SK-N-SH (cell line): ENCODE data around the gene SMNDC1. TPM values are rescaled to one million over a fixed set of nuclear protein-coding genes. Genes with fewer than 3 reads are reported as not detected.

Source experiments
- CTCF ChIA-PET: fragments of 300-600, 350-600 bp; formaldehyde crosslinking; extraction: SDS; loops from one replicate; lab custom pipeline; 2021; lab: Yijun Ruan, JAX
- POLR2A ChIA-PET: fragments of 350-600 bp; sonication (Branson Sonifier 250); formaldehyde crosslinking; extraction: SDS; loops from one replicate; lab custom pipeline; 2020; ENCODE audit warnings: antibody characterized with exemption, inconsistent platforms; lab: Yijun Ruan, JAX
- DNase-seq: peaks from one replicate; pipeline ENCODE4 v3.0.0; 2012
- H2AFZ ChIP-seq: fragments of 200-600 bp; sonication (generic); 2 replicates; pipeline ENCODE4 v1.8.1; 2016; ENCODE audit warnings: antibody characterized with exemption, mild to moderate bottlenecking, low read depth
- H3F3A ChIP-seq: fragments of 200-600 bp; sonication (generic); replicated peaks from 2 replicates; pipeline ENCODE3; 2016; ENCODE audit warnings: antibody characterized with exemption, mild to moderate bottlenecking; ENCODE audit not compliant: insufficient read depth
- H3K27ac ChIP-seq, 2 experiments: fragments of 200-500 bp in 1 of 2; fragments of 200-600 bp in 1 of 2; sonication (Bioruptor generic) in 1 of 2; sonication (generic), shearing (Covaris generic) in 1 of 2; 2 replicates each; pipeline versions ENCODE4 v1.5.1 to v1.6.1; 2014 to 2016; ENCODE audit warnings: low read depth in 2 of 2, inconsistent platforms in 1 of 2, low read length in 1 of 2, mild to moderate bottlenecking in 1 of 2, mixed read lengths in 1 of 2
- H3K27me3 ChIP-seq: fragments of 200-600 bp; sonication (generic), shearing (Covaris generic); 2 replicates; pipeline ENCODE4 v1.6.1; 2016; ENCODE audit warnings: mixed run types; ENCODE audit not compliant: insufficient read depth
- H3K36me3 ChIP-seq, 2 experiments: fragments of 200-500 bp in 1 of 2; fragments of 200-600 bp in 1 of 2; sonication (Bioruptor generic) in 1 of 2; sonication (generic) in 1 of 2; replicated peaks in 1 of 2; 2 replicates each; pipeline versions ENCODE3 to v1.5.1; 2014 to 2016; ENCODE audit warnings: low read length in 1 of 2, mild to moderate bottlenecking in 1 of 2; ENCODE audit not compliant: insufficient read depth in 2 of 2, control insufficient read depth in 1 of 2
- H3K4me1 ChIP-seq, 2 experiments: fragments of 200-500 bp in 1 of 2; fragments of 200-600 bp in 1 of 2; sonication (Bioruptor generic) in 1 of 2; sonication (generic), shearing (Covaris generic) in 1 of 2; 2 replicates each; pipeline versions ENCODE4 v1.5.1 to v1.6.1; 2014 to 2016; ENCODE audit warnings: low read depth in 1 of 2, low read length in 1 of 2, mixed run types in 1 of 2; ENCODE audit not compliant: insufficient read depth in 2 of 2, control insufficient read depth in 1 of 2
- H3K4me2 ChIP-seq: fragments of 200-600 bp; sonication (generic), shearing (Covaris generic); 2 replicates; pipeline ENCODE4 v1.6.1; 2017; ENCODE audit warnings: mixed run types
- H3K4me3 ChIP-seq, 2 experiments: fragments of 200-500 bp in 1 of 2; fragments of 200-600 bp in 1 of 2; sonication (Bioruptor generic) in 1 of 2; sonication (generic), shearing (Covaris generic) in 1 of 2; 2 replicates each; pipeline versions ENCODE4 v1.5.1 to v1.8.1; 2014 to 2016; ENCODE audit warnings: low read depth in 2 of 2, inconsistent platforms in 1 of 2, low read length in 1 of 2, mild to moderate bottlenecking in 1 of 2, mixed read lengths in 1 of 2, moderate library complexity in 1 of 2
- H3K79me2 ChIP-seq: fragments of 200-600 bp; sonication (generic); 2 replicates; pipeline ENCODE4 v1.8.1; 2017; ENCODE audit warnings: mild to moderate bottlenecking; ENCODE audit not compliant: insufficient read depth
- H3K9ac ChIP-seq: fragments of 200-600 bp; sonication (generic); 2 replicates; pipeline ENCODE4 v1.6.1; 2017; ENCODE audit warnings: mixed run types
- H3K9me2 ChIP-seq: fragments of 200-600 bp; sonication (generic); 2 replicates; pipeline ENCODE4 v1.6.1; 2017; ENCODE audit warnings: mixed run types
- H3K9me3 ChIP-seq: fragments of 200-600 bp; sonication (generic); 2 replicates; pipeline ENCODE4 v1.6.1; 2017; ENCODE audit warnings: mixed run types, mild to moderate bottlenecking, moderate library complexity
- H4K20me1 ChIP-seq: fragments of 200-600 bp; sonication (generic); 2 replicates; pipeline ENCODE4 v1.6.1; 2017; ENCODE audit warnings: mild to moderate bottlenecking, mixed run types; ENCODE audit not compliant: insufficient read depth
- CHD2 ChIP-seq: fragments of 150-350 bp; IDR thresholded peaks from 2 replicates; pipeline ENCODE4 v1.6.1; 2018; ENCODE audit warnings: low read length; ENCODE audit not compliant: partially characterized antibody
- CTCF ChIP-seq: fragments of 200-600 bp; sonication (generic); IDR thresholded peaks from 2 replicates; pipeline ENCODE4 v1.6.1; 2017; ENCODE audit warnings: antibody characterized with exemption, mild to moderate bottlenecking, moderate library complexity
- EZH2phosphoT487 ChIP-seq: fragments of 200-600 bp; sonication (generic); IDR thresholded peaks from 2 replicates; pipeline ENCODE4 v1.6.1; 2017; ENCODE audit warnings: low read depth, mixed run types, mild to moderate bottlenecking, antibody characterized with exemption, moderate library complexity, borderline replicate concordance
- FOXJ3 ChIP-seq: sonication (generic); formaldehyde crosslinking; IDR thresholded peaks from 2 replicates; pipeline ENCODE4 v1.5.1; 2020; ENCODE audit warnings: mild to moderate bottlenecking, missing genetic modification reagents
- FOXM1 ChIP-seq: IDR thresholded peaks from 2 replicates; pipeline ENCODE4 v1.4.0; 2012; ENCODE audit warnings: low read depth, mild to moderate bottlenecking
- GABPA ChIP-seq: IDR thresholded peaks from 2 replicates; pipeline ENCODE4 v1.4.0; 2012; ENCODE audit warnings: low read depth, mild to moderate bottlenecking
- GATA2 ChIP-seq: sonication (generic); formaldehyde crosslinking; IDR thresholded peaks from 2 replicates; pipeline ENCODE4 v1.5.0; 2020; ENCODE audit warnings: mild to moderate bottlenecking, missing genetic modification reagents
- MEF2A ChIP-seq: IDR thresholded peaks from 2 replicates; pipeline ENCODE4 v1.4.0; 2012; ENCODE audit warnings: low read depth, borderline replicate concordance
- NFIC ChIP-seq: IDR thresholded peaks from 2 replicates; pipeline ENCODE4 v1.4.0; 2012; ENCODE audit warnings: borderline replicate concordance
- NRF1 ChIP-seq: IDR thresholded peaks from 2 replicates; pipeline ENCODE4 v1.6.1; 2012; ENCODE audit warnings: low read depth, mild to moderate bottlenecking, low read length
- POLR2AphosphoS5 ChIP-seq: IDR thresholded peaks from 2 replicates; pipeline ENCODE4 v1.6.1; 2012; ENCODE audit warnings: low read depth, low read length
- RAD21 ChIP-seq: IDR thresholded peaks from 2 replicates; pipeline ENCODE4 v1.6.1; 2012; ENCODE audit warnings: mild to moderate bottlenecking, low read length
- RCOR1 ChIP-seq: fragments of 150-350 bp; IDR thresholded peaks from 2 replicates; pipeline ENCODE4 v1.6.1; 2017; ENCODE audit warnings: antibody characterized with exemption, low read length
- RXRA ChIP-seq: IDR thresholded peaks from 2 replicates; pipeline ENCODE4 v1.4.0; 2012; ENCODE audit warnings: low read depth, mild to moderate bottlenecking, borderline replicate concordance
- SMC3 ChIP-seq: IDR thresholded peaks from 2 replicates; pipeline ENCODE4 v1.6.1; 2012; ENCODE audit warnings: low read depth, low read length, improper control_type of control experiment
- TAF1 ChIP-seq: IDR thresholded peaks from 2 replicates; pipeline ENCODE4 v1.6.1; 2012; ENCODE audit warnings: low read depth, mild to moderate bottlenecking, low read length, moderate library complexity, borderline replicate concordance
- TCF12 ChIP-seq: IDR thresholded peaks from 2 replicates; pipeline ENCODE4 v1.4.0; 2012
- USF2 ChIP-seq: fragments of 150-350 bp; IDR thresholded peaks from 2 replicates; pipeline ENCODE4 v1.6.1; 2017; ENCODE audit warnings: antibody characterized with exemption, low read length, low read depth, borderline replicate concordance
- YY1 ChIP-seq: IDR thresholded peaks from 2 replicates; pipeline ENCODE4 v1.4.0; 2012; ENCODE audit warnings: low read depth, mild to moderate bottlenecking
- polyA plus RNA-seq, 3 experiments: library from polyadenylated mRNA; depleted of rRNA; stranded (reverse); fragments of >200 nt; gene quantifications; 2 replicates each; pipeline ENCODE4 v1.2.3, GENCODE V29; 2012
- TF ChIP-seq, protein P1 (sequence below): IDR thresholded peaks from 2 replicates; pipeline ENCODE4 v1.4.0; 2012; ENCODE audit warnings: low read depth, borderline replicate concordance

SMNDC1 gene
- polyA plus RNA-seq, 1 of the 3 experiments (the other 2 are of a cell fraction), result 13.3 TPM

DNA sequence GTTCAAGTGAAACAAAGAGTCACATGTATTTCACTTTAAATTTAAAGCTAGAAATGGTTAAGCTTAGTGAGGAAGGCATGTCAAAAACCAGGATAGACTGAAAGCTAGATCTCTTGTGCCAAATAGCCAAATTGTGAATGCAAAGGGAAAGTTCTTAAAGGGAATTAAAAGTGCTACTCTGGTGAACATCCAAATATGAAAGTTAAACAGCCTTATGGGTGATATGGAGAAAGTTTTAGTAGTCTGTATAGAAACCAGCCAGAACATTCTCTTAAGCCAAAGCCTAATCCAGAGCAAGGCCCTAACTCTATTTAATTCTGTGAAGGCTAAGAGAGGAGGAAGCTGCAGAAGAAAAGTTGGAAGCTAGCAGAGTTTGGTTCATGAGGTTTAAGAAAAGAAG, 50.3 kb downstream of the SMNDC1 start:
- Histone ChIP-seq H3K9me3 (no peaks in the 10 kb centered on the region), H3K27me3 (no peaks in the 10 kb centered on the region), H3K27ac (no peak overlapping the region), H3F3A (no peaks in the 10 kb centered on the region), H4K20me1 (no peaks in the 10 kb centered on the region), H2AFZ (no peak overlapping the region), H3K36me3 (peaks cover 0 to 3% of the 10 kb centered on the region in 2 experiments), H3K9me2 (no peaks in the 10 kb centered on the region), H3K9ac (no peak overlapping the region), H3K4me2 (no peak overlapping the region), H3K4me3 (no peak overlapping the region), H3K4me1 (peaks cover 0 to 8% of the 10 kb centered on the region in 2 experiments; a peak in 2 of 4 replicates), H3K79me2 (no peaks in the 10 kb centered on the region)
- ChIA-PET CTCF (interaction anchor here (1.2 to 1.7 kb wide), 4 partner anchors 9 to 116 kb away, joined by 3 to 6 read pairs (median 3); no protein-coding TSS in a partner anchor), POLR2A (no interaction called here)
- DNase-seq, result no peak
- no peak for TF ChIP-seq CHD2
- no peak for TF ChIP-seq RCOR1
- TF ChIP-seq RXRA, result no peak
- no peak for TF ChIP-seq GABPA
- no peak for TF ChIP-seq NRF1
- TF ChIP-seq USF2, result no peak
- TF ChIP-seq TCF12, result no peak
- TF ChIP-seq NFIC, result no peak
- no peak for TF ChIP-seq YY1
- TF ChIP-seq SMC3, result no peak
- no peak for TF ChIP-seq TAF1
- no peak for TF ChIP-seq FOXM1
- no peak for TF ChIP-seq RAD21
- TF ChIP-seq FOXJ3 (CRISPR knock-in tag), result no peak
- no peak for TF ChIP-seq POLR2AphosphoS5
- no peak for TF ChIP-seq EZH2phosphoT487
- no peak for TF ChIP-seq GATA2 (CRISPR knock-in tag)
- TF ChIP-seq, protein P1, sequence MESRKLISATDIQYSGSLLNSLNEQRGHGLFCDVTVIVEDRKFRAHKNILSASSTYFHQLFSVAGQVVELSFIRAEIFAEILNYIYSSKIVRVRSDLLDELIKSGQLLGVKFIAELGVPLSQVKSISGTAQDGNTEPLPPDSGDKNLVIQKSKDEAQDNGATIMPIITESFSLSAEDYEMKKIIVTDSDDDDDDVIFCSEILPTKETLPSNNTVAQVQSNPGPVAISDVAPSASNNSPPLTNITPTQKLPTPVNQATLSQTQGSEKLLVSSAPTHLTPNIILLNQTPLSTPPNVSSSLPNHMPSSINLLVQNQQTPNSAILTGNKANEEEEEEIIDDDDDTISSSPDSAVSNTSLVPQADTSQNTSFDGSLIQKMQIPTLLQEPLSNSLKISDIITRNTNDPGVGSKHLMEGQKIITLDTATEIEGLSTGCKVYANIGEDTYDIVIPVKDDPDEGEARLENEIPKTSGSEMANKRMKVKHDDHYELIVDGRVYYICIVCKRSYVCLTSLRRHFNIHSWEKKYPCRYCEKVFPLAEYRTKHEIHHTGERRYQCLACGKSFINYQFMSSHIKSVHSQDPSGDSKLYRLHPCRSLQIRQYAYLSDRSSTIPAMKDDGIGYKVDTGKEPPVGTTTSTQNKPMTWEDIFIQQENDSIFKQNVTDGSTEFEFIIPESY, result no peak
- TF ChIP-seq CTCF, result no peak
- no peak for TF ChIP-seq MEF2A
